ENCODE results near the gene LARP1.
"Not testable (repeated sequence)": the region's sequence is repeated elsewhere in the genome, so short reads cannot be mapped to it uniquely, and the experiment has no call there.

GRCh38 chr5:154730761-154731160 lies 24.4 kb upstream of the LARP1 start:
- TF ChIP-seq CTCF (IDR thresholded peaks at IDR 0.05); EZH2 (IDR thresholded peaks at IDR 0.05; ENCODE audit: borderline replicate concordance, insufficient read depth, low read depth, low read length, poor library complexity, severe bottlenecking): not testable (repeated sequence)
